H9 (cell line): Measurements from ENCODE around the gene FOXD1. TPM values are rescaled to one million over a fixed set of nuclear protein-coding genes. Genes with fewer than 3 reads are reported as not detected.

ENCODE experiments used
- DNase-seq: peaks from one replicate; pipeline ENCODE4 v3.0.0-alpha.2; 2017
- H2AFZ ChIP-seq: one replicate; pipeline ENCODE4 v1.6.1; 2013; ENCODE audit warnings: mild to moderate bottlenecking, low read length, control low read depth, moderate library complexity
- H2AK5ac ChIP-seq: 2 replicates; pipeline ENCODE4 v1.6.1; 2013; ENCODE audit warnings: low read length, control low read depth, mixed read lengths; ENCODE audit not compliant: insufficient read length
- H2BK120ac ChIP-seq: one replicate; pipeline ENCODE4 v1.6.1; 2013; ENCODE audit warnings: low read depth, mild to moderate bottlenecking, low read length, control low read depth, inconsistent platforms; ENCODE audit not compliant: poor library complexity, severe bottlenecking
- H2BK12ac ChIP-seq: 2 replicates; pipeline ENCODE4 v1.6.1; 2013; ENCODE audit warnings: low read length, control low read depth, mixed read lengths, low read depth; ENCODE audit not compliant: insufficient read length
- H2BK15ac ChIP-seq: 2 replicates; pipeline ENCODE4 v1.6.1; 2013; ENCODE audit warnings: low read depth, low read length, control low read depth
- H2BK20ac ChIP-seq: one replicate; pipeline ENCODE4 v1.6.1; 2013; ENCODE audit warnings: low read depth, mild to moderate bottlenecking, low read length, control low read depth, inconsistent platforms; ENCODE audit not compliant: poor library complexity, severe bottlenecking
- H2BK5ac ChIP-seq: 2 replicates; pipeline ENCODE4 v1.6.1; 2013; ENCODE audit warnings: low read length, control low read depth, mixed read lengths; ENCODE audit not compliant: insufficient read length
- H3K14ac ChIP-seq: 2 replicates; pipeline ENCODE4 v1.6.1; 2013; ENCODE audit warnings: low read length, control low read depth; ENCODE audit not compliant: insufficient read depth
- H3K18ac ChIP-seq: 2 replicates; pipeline ENCODE4 v1.6.1; 2013; ENCODE audit warnings: low read depth, mild to moderate bottlenecking, mixed read lengths, low read length, control low read depth; ENCODE audit not compliant: insufficient read length
- H3K23ac ChIP-seq: 2 replicates; pipeline ENCODE4 v1.6.1; 2013; ENCODE audit warnings: low read length, control low read depth, mixed read lengths, low read depth; ENCODE audit not compliant: insufficient read length
- H3K23me2 ChIP-seq: 2 replicates; pipeline ENCODE4 v1.6.1; 2013; ENCODE audit warnings: low read depth, mild to moderate bottlenecking, mixed read lengths, low read length, control low read depth; ENCODE audit not compliant: insufficient read length, poor library complexity, severe bottlenecking
- H3K27ac ChIP-seq: 2 replicates; pipeline ENCODE4 v1.5.1; 2013; ENCODE audit warnings: low read length, control low read depth, mixed read lengths, low read depth; ENCODE audit not compliant: insufficient read length
- H3K27me3 ChIP-seq: 2 replicates; pipeline ENCODE4 v1.6.1; 2013; ENCODE audit warnings: low read length, control low read depth, inconsistent platforms; ENCODE audit not compliant: insufficient read depth
- H3K4ac ChIP-seq: 2 replicates; pipeline ENCODE4 v1.6.1; 2013; ENCODE audit warnings: low read depth, mild to moderate bottlenecking, control low read depth, inconsistent platforms, low read length, moderate library complexity
- H3K4me1 ChIP-seq: 2 replicates; pipeline ENCODE4 v1.6.1; 2013; ENCODE audit warnings: low read length, control low read depth, inconsistent platforms; ENCODE audit not compliant: insufficient read depth
- H3K4me2 ChIP-seq: 2 replicates; pipeline ENCODE4 v1.6.1; 2013; ENCODE audit warnings: low read length, control low read depth, mixed read lengths; ENCODE audit not compliant: insufficient read length, insufficient read depth
- H3K56ac ChIP-seq: 2 replicates; pipeline ENCODE4 v1.6.1; 2013; ENCODE audit warnings: low read depth, mild to moderate bottlenecking, mixed read lengths, low read length, control low read depth; ENCODE audit not compliant: insufficient read length
- H3K79me1 ChIP-seq: 2 replicates; pipeline ENCODE4 v1.6.1; 2013; ENCODE audit warnings: low read depth, mild to moderate bottlenecking, moderate library complexity, low read length, control low read depth, inconsistent platforms; ENCODE audit not compliant: insufficient read depth, poor library complexity, severe bottlenecking
- H3K79me2 ChIP-seq: 2 replicates; pipeline ENCODE4 v1.6.1; 2013; ENCODE audit warnings: low read length, control low read depth, inconsistent platforms; ENCODE audit not compliant: insufficient read depth
- H3K9ac ChIP-seq: 2 replicates; pipeline ENCODE4 v1.6.1; 2013; ENCODE audit warnings: low read length, control low read depth, mixed read lengths; ENCODE audit not compliant: insufficient read length; ENCODE audit errors: extremely low read depth
- H3K9me3 ChIP-seq: one replicate; pipeline ENCODE4 v1.6.1; 2013; ENCODE audit warnings: low read depth, low read length, inconsistent platforms; ENCODE audit not compliant: control insufficient read depth
- H3T11ph ChIP-seq: one replicate; pipeline ENCODE4 v1.6.1; 2013; ENCODE audit warnings: mild to moderate bottlenecking, low read length, control low read depth, inconsistent platforms
- H4K20me1 ChIP-seq: one replicate; pipeline ENCODE4 v1.6.1; 2013; ENCODE audit not compliant: control insufficient read depth, insufficient read length, insufficient read depth
- H4K5ac ChIP-seq: 2 replicates; pipeline ENCODE4 v1.6.1; 2013; ENCODE audit warnings: low read depth, mild to moderate bottlenecking, mixed read lengths, low read length, control low read depth; ENCODE audit not compliant: insufficient read length
- H4K8ac ChIP-seq: replicated peaks from 2 replicates; pipeline ENCODE4 v1.6.1; 2013; ENCODE audit warnings: low read length, control low read depth, mixed read lengths, low read depth; ENCODE audit not compliant: insufficient read length
- H4K91ac ChIP-seq: 2 replicates; pipeline ENCODE4 v1.6.1; 2013; ENCODE audit warnings: low read depth, mild to moderate bottlenecking, moderate library complexity, mixed read lengths, low read length, control low read depth; ENCODE audit not compliant: insufficient read length
- H3K27ac Mint-ChIP-seq, 3 experiments: 2 replicates in 2 of 3; 3 replicates in 1 of 3; pipeline ENCODE4 v1.8.0; 2020 to 2021; ENCODE audit warnings: mixed read lengths in 3 of 3, mild to moderate bottlenecking in 1 of 3, moderate library complexity in 1 of 3
- H3K27me3 Mint-ChIP-seq: 2 replicates; pipeline ENCODE4 v1.8.0; 2021; ENCODE audit warnings: low read depth, mild to moderate bottlenecking, moderate library complexity, mixed read lengths
- H3K36me3 Mint-ChIP-seq, 3 experiments: 2 replicates in 2 of 3; 3 replicates in 1 of 3; pipeline ENCODE4 v1.8.0; 2020 to 2021; ENCODE audit warnings: low read depth in 3 of 3, mixed read lengths in 3 of 3; ENCODE audit not compliant: insufficient read depth in 1 of 3
- H3K4me1 Mint-ChIP-seq, 2 experiments: 2 replicates each; pipeline ENCODE4 v1.8.0; 2020; ENCODE audit warnings: mixed read lengths in 2 of 2
- H3K4me3 Mint-ChIP-seq, 2 experiments: 2 replicates in 1 of 2; 3 replicates in 1 of 2; pipeline ENCODE4 v1.8.0; 2020 to 2021; ENCODE audit warnings: mild to moderate bottlenecking in 2 of 2, mixed read lengths in 2 of 2, moderate library complexity in 1 of 2
- H3K9me3 Mint-ChIP-seq, 2 experiments: 2 replicates in 1 of 2; 3 replicates in 1 of 2; pipeline ENCODE4 v1.8.0; 2020; ENCODE audit warnings: mild to moderate bottlenecking in 2 of 2, mixed read lengths in 2 of 2, moderate library complexity in 1 of 2
- WGBS: extraction: QIAGEN DNeasy Blood & Tissue Kit; methylation state at CpG from one replicate; pipeline ENCODE4 v1.1.7; 2013; ENCODE audit warnings: missing lambda C conversion rate, low lambda C conversion rate, mixed read lengths; ENCODE audit not compliant: insufficient read length; ENCODE audit errors: extremely low coverage; 5-methylcytosine and 5-hydroxymethylcytosine counted together
- total RNA-seq: library from RNA; stranded (reverse); gene quantifications from 2 replicates; pipeline ENCODE4 v1.2.1, GENCODE V29; 2021
- TF ChIP-seq, protein P1 (sequence below): fragments of 200-600 bp; sonication (generic); conservative IDR thresholded peaks from 3 replicates; pipeline ENCODE4 v1.8.0; 2021; ENCODE audit warnings: antibody characterized with exemption, mild to moderate bottlenecking

FOXD1 gene
- total RNA-seq, 1 experiment from 2014 or later = 0.20 TPM

DNA sequence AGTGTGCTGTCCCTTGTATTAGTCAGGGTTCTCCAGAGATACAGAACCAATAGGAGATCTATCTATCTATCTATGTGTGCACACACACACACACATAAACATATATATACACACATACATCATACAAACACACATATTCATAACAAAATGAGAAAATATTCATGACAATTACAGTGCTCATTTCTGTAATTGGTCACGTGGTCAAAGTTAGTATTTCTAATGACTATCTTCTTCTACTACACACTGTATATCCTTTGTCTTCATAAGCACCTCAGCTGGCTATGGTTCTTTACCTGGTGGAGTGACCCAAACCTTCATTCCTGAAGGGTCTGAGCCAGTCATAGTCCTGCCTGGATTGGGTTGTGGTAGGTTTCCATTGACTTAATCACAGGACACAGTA, 31.9 kb upstream of the FOXD1 start:
- Histone ChIP-seq H3K23ac (no peak overlapping the region), H3K56ac (no peak overlapping the region), H2BK120ac (no peak overlapping the region), H2AFZ (no peak overlapping the region), H4K91ac (no peak overlapping the region), H3K79me1 (no peaks in the 10 kb centered on the region), H3K4ac (no peak overlapping the region), H2BK20ac (no peak overlapping the region), H3K4me2 (no peak overlapping the region), H4K5ac (no peak overlapping the region), H2BK15ac (no peak overlapping the region), H2AK5ac (no peak overlapping the region), H3K18ac (no peak overlapping the region), H2BK12ac (no peak overlapping the region), H3K23me2 (no peaks in the 10 kb centered on the region), H3K27ac (no peak overlapping the region), H3K27me3 (no peaks in the 10 kb centered on the region), H2BK5ac (no peak overlapping the region), H3K9ac (no peak overlapping the region), H3K79me2 (no peaks in the 10 kb centered on the region), H4K8ac (no peak overlapping the region), H3K9me3 (no peaks in the 10 kb centered on the region), H3T11ph (no peak overlapping the region), H3K4me1 (peaks cover 10% of the 10 kb centered on the region; the same call in 1 of the 2 replicates), H4K20me1 (no peaks in the 10 kb centered on the region), H3K14ac (no peak overlapping the region)
- H3K9me3 Mint-ChIP-seq = no peaks in the 10 kb centered on the region
- H3K4me1 Mint-ChIP-seq = peaks cover 27 to 32% of the 10 kb centered on the region in 2 experiments
- DNase-seq = no peak
- WGBS = no CpG with 5 or more reads among the region's 1 CpG
- H3K27ac Mint-ChIP-seq = peak overlapping the region in 1 of 3 experiments; percentile 25; a peak in 1 of 7 replicates
- TF ChIP-seq, protein P1, sequence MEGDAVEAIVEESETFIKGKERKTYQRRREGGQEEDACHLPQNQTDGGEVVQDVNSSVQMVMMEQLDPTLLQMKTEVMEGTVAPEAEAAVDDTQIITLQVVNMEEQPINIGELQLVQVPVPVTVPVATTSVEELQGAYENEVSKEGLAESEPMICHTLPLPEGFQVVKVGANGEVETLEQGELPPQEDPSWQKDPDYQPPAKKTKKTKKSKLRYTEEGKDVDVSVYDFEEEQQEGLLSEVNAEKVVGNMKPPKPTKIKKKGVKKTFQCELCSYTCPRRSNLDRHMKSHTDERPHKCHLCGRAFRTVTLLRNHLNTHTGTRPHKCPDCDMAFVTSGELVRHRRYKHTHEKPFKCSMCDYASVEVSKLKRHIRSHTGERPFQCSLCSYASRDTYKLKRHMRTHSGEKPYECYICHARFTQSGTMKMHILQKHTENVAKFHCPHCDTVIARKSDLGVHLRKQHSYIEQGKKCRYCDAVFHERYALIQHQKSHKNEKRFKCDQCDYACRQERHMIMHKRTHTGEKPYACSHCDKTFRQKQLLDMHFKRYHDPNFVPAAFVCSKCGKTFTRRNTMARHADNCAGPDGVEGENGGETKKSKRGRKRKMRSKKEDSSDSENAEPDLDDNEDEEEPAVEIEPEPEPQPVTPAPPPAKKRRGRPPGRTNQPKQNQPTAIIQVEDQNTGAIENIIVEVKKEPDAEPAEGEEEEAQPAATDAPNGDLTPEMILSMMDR = no peak
- peaks cover 2% of the 10 kb centered on the region for H3K27me3 Mint-ChIP-seq
- H3K36me3 Mint-ChIP-seq = peaks cover 0 to 4% (median 0%) of the 10 kb centered on the region in 3 experiments; a peak in 1 of 7 replicates
- no peak overlapping the region for H3K4me3 Mint-ChIP-seq
